HUDEP-2 (cell line): Measurements from ENCODE around the gene MAL.
"Not testable (repeated sequence)": the region's sequence is repeated elsewhere in the genome, so short reads cannot be mapped to it uniquely, and the experiment has no call there.

Source experiments
- DNase-seq, 76 experiments: peaks; one replicate each; lab custom pipeline; 2025; ENCODE audit not compliant: unreplicated experiment in 76 of 76; lab: John Stamatoyannopoulos, UW

The MAL gene

GRCh38 chr2:95079199-95079683 lies 53.7 kb downstream of the MAL start:
- no peak for DNase-seq

GRCh38 chr2:95082477-95082876 lies 57.0 kb downstream of the MAL start:
- no peak for DNase-seq

GRCh38 chr2:95086017-95086416 lies 60.5 kb downstream of the MAL start:
- no peak for DNase-seq

GRCh38 chr2:95087379-95087778 lies 61.9 kb downstream of the MAL start:
- no peak for DNase-seq

- no peak for DNase-seq
These were observed 66.5 kb downstream of the MAL start for GRCh38 chr2:95091885-95092555.

- DNase-seq = not testable (repeated sequence)
These were observed 72.8 kb downstream of the MAL start for GRCh38 chr2:95098273-95098672.

GRCh38 chr2:95099910-95100309 lies 74.4 kb downstream of the MAL start:
- no peak for DNase-seq
